GM19468 (cell line): ENCODE results near the gene KCNT1.
"Not testable (repeated sequence)": the region's sequence is repeated elsewhere in the genome, so short reads cannot be mapped to it uniquely, and the experiment has no call there.

Source experiments
- ATAC-seq: cut with Tn5 transposase; IDR thresholded peaks from one replicate; pipeline ENCODE4 v1.9.1; 2021; ENCODE audit warnings: mild to moderate bottlenecking, moderate library complexity, moderate number of reproducible peaks; ENCODE audit not compliant: unreplicated experiment; ENCODE audit errors: extremely low read depth

KCNT1 gene

DNA sequence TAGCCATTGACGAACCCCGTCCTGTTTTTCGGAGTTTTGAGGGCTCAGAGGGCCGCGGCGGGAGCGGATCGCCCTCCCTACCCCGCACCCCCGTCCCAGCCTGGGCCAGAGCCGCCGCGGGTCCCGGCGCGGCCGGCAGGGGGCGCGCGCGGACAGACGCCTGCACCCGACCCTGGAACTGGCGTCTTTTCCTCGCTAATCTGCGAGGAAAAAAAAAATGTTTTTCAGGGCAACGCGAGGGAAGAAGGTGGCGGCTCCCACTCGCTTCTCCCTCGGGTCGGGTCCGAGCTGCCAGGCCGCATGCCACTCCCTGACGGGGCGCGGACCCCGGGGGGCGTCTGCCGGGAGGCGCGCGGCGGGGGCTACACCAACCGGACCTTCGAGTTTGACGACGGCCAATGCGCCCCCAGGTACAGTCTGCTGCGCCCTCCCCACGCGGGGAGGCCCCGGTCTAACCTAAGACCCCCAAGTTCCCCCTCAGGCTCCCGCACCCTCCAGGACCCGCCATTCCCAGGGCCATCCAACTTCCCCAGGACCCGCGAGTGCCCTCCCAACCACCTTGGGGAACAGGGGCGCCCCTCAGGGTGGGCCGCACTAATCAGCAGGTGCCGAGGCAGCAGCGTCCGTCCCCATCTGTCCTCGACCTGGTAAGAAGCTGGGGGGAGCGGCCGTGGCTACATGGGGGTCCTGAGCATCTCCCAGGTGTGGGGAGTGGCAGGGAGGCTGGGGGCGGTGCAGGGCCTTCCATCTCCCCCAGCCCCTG, at the start of gene KCNT1:
TSS of gene KCNT1 (plus strand) at position 227 of the 763 bp plus-strand sequence. CDS start at position 301, 74 bp downstream.
- ATAC-seq: no peak

DNA sequence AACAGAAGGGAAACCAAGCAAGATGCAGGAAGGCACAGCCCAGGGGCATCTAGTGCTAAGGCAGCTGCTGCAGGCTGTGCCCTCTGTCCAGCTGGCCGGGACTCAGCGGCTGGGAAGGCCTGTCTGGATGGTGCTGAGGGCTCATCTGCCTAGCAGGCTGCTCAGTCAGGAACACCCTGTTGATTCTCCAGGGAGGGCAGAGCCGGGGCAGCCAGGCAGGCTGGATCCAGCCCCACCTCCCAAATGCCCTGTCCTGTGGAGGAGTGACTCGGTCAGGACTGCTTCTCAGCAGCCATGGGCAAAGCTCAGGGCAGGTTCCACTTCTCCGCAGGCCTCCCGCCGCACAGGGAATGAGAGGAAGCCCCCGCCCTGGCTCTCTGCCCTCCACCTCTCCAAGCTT, 46.7 kb upstream of the KCNT1 start:
- ATAC-seq: no peak

DNA sequence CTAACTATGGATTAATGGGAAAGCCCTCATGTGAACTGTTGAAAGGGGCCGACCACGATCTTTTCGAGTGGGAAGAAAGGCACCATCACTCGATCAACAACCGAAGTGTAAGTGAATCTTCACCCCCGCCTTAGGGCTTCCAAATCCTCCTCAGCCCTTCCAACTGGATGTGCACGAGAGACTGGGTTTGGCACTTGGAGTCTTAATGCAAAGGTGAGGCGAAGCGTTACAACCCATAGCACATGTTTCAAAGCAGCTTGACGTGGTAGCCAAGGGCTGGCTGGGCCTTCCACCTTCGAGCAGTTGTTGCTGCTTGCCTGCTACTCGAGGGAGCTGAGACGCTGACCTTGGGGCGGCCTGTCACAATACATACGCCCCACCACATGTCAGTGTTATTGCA, 44.6 kb upstream of the KCNT1 start:
- no peak for ATAC-seq

GRCh38 chr9:135659252-135659651, 42.7 kb upstream of the KCNT1 start:
- ATAC-seq: no peak

GRCh38 chr9:135660407-135660806, 41.6 kb upstream of the KCNT1 start:
- no peak for ATAC-seq

GRCh38 chr9:135661816-135662560, 40.0 kb upstream of the KCNT1 start:
- no peak for ATAC-seq

GRCh38 chr9:135662758-135663450, 39.1 kb upstream of the KCNT1 start, which contains the start of gene LCN9:
Gene LCN9 (plus strand): TSS chr9:135663309. CDS start chr9:135663322, 13 bp downstream.
- no peak for ATAC-seq

DNA sequence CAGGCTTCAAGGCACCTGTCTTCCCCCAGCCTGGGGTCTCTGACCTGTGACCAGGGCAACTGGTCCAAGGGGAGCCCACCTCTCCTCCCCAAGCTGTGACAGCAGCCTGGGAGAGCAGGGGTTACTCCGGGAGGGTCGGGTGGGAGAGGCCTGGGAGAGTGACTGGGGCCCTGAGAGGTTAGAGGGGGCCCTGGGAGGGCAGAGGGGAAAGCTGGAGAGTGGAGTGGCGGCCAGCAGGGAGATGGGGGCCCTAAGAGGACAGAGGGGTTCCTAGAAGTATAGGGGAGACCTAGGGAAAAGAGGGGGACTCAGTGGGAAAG, 38.6 kb upstream of the KCNT1 start:
- ATAC-seq: no peak

DNA sequence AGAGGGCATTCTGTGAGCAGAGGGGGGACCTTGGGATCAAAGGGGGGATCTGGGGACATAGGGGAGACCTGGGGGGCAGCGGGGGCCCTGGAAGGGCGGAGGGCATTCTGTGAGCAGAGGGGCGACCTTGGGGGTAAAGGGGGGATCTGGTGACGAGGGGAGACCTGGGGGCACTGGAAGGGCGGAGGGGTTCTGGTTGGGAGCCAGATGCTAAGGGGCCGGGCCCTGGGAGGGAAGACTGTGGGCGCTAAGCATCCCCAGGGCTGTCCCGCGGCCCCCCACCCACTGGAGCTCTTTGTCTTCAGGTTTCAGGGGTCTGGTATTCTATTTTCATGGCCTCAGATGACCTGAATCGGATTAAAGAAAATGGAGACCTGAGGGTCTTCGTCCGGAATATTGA, 38.1 kb upstream of the KCNT1 start:
- ATAC-seq: no peak

- no peak for ATAC-seq
Observed at GRCh38 chr9:135664266-135664665, 37.7 kb upstream of the KCNT1 start.

DNA sequence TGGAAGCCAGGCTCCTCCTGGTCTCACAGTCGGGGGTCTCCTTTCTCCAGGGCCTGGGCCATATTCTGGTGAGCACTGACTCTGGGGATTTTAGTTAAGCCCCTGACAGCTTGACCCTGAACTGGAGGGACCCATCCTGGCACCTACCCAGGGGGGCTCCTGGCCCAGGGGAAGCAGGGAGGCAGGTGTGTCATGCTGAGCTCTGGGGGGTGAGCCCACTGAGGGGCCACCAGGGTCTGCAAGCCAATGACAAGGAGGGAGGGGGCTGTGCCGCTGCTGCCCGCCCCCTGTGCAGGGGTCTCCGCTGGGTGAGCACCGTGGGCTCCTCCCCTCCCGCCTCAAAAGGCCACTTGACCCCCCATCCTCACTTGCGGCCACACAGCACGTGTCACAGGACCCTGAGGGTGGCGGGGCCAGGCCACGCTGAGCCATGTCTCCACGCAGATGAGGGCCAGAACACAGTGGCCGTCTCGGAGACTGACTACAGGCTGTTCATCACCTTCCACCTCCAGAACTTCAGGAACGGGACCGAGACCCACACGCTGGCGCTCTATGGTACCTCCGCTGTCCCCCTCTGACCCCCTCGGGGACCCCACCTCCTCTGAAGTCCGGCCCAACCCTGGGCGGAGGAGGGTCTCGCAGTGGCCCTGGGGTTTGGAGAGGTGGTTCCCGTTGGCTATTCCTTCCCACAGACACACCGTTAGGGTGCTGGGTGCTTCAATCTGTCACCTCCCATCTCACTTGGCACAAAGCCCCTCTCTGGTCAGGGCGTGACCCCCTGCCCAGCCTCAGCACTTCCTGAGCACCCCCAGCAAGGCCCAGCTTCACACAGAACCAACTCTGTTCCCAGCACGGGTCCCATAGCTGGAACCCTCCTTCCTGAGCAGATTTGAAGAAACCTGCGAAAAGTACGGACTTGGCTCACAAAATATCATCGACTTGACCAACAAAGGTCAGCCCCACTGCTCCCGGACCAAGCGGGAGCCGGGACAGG, 36.9 kb upstream of the KCNT1 start:
- ATAC-seq: no peak

- no peak for ATAC-seq
Observed at GRCh38 chr9:135665795-135666189, 36.2 kb upstream of the KCNT1 start.

DNA sequence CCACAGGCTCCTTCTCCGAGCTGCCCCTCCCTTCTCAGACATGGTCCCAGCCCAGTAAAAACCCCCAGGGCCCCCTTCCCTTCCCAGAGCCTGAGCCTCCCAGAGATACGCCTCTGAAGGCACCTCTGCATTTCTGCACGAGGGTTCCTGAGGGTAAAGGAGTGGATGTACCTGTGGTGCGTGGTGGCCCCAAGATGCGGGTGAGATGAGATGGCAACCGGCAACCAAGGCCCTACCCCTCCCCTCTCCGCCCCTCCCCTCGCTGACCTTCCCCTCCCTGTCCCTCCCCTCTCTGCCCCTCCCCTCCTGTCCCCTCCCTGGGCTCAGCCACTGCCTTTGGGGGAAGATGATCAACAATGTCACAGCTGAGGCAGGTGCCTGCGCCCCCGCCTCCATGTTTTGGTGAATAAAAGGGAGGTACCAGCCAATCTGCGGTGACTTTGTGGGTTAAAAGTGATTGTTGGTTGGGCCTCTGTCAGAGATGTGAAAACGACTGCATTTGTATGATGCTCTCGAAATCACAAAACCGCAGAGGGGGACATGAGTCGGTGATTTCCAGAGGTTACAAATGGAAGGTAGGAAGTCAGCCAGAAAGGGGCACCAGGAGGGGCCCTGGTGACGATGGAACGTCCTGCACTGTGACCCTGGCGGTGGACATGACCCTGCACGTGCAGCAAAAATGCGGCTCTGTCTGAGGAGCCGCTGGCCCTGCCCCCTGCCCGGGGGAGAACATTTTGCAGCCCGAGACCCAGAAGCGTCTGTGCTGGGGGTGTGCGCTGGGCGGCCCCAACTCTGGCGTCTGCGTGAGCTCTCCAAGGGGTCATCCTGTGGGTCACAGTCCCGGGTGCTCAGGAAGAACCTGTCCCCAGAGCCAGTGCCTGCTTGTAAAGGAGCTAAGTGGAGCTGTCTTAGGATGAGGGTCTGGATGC, 35.2 kb upstream of the KCNT1 start:
- no peak for ATAC-seq

GRCh38 chr9:135667463-135668001, 34.5 kb upstream of the KCNT1 start:
- ATAC-seq: no peak

DNA sequence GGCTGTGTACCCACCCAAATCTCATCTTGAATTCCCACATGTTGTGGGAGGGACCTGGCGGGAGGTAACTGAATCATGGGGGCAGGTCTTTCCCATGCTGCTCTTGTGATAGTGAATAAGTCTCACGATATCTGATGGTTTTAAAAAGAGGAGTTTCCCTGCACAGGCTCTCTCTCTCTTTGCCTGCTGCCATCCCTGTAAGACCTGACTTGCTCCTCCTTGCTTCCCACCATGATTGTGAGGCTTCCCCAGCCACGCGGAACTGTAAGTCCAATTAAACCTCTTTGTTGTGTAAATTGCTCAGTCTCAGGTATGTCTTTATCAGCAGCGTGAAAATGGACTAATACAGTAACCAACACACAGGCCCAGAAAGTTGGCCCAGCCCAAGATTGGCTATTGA, 33.0 kb upstream of the KCNT1 start:
- not testable (repeated sequence) for ATAC-seq

DNA sequence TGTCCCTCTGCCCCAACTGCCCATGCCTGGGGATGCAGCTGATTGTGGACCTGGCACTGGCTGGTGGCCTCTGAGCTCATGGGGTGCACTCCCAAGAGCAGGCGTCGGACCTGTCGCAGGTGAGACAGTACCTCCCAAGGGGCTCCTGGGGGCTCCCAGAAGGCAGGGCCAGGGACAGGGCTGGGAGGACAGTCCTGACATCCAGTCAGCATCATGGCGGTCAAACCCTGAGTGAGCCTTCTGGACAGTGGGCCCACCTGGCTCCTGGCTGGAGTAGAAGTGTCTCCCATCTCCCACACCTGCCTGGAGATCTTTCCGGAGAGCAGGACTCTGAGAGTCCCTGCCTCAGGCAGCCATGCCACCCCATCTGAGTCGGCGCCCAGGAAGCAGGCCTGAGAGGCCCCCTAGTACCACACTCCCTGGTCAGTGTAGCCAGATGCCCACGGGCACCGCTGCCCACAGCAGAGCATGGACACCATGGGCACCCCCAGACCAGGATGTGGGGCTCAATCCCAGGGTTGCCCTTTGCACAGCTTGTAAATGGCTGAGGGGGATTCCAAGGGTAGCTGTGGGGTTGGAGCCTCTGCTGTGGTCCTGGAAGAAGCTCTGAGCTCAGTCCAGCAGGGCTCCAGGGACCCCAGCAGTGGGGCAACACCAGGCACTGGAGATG, 32.2 kb upstream of the KCNT1 start:
- ATAC-seq: no peak

DNA sequence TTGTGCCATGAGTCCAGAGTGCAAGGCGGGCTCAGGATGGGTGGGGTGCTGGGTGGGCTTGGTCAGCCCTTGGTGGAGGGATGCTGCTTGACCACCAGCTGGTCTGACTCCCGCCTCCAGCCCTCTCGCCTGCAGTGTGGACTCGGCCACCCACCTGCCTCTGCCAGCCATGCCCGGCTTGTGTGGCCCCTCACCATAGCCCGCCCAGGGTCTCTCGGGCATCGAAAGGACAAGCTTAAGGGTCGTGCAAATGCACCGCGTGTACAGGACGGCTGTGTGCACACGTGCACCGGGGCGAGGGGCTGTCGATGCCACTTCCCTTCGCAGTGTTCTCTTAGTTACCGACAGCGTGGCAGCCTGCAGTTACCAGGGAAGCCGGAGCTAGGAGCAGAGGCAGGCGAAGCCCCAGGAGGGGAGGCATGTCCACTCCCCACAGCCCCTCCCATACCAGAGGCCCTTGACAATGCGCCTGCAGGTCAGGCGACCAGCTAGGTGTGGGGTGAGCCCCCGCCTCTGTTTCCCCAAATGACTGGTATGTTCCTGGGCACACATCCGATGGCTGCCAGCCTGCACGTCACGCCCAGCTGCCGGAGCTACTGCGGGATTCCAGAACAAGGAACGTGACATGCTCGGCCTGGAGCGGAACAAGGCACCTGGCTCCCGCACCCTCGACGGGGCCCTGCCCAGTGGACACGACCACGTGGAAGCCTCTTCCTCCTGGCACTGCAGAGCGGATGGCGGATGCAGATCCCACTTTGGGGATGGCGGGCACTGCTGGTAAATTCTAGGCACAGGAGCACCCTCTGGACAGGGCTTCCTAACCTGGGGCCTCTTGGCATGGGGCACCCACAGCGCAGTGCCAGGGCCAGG, 31.0 kb upstream of the KCNT1 start:
- no peak for ATAC-seq
